Hematopoietic multipotent progenitor cell treated with erythropoietin and hydrocortisone succinate and interleukin-3 and kit ligand, for 15 days (in vitro differentiated cells): ENCODE results near the gene TXLNB.
A peak's percentile ranks its signal among the peaks of the same experiment; 100 is the strongest.
"Not testable (repeated sequence)": the region's sequence is repeated elsewhere in the genome, so short reads cannot be mapped to it uniquely, and the experiment has no call there.

Experiments used
- DNase-seq: peaks from one replicate; pipeline ENCODE4 v3.0.0-alpha.2; 2015; ENCODE audit warnings: low spot score

Gene TXLNB

DNA sequence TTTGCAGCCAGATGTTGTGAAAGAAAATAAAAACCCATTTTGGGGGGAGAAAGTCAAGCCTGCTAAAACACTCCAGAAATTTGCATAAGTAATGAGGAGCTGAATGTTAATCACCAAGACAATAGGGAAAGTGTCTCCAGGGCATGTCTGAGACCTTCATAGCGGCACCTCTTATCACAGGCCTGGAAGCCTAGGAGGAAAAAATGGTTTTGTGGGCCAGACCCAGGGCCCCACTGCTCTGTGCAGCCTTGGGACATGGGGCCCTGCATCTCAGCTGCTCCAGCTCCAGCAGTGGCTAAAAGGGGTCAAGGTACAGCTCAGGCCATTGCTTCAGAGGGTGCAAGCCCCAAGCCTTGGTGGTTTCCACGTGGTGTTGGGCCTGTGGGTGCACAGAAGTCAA, 57.6 kb downstream of the TXLNB start:
- not testable (repeated sequence) for DNase-seq

DNA sequence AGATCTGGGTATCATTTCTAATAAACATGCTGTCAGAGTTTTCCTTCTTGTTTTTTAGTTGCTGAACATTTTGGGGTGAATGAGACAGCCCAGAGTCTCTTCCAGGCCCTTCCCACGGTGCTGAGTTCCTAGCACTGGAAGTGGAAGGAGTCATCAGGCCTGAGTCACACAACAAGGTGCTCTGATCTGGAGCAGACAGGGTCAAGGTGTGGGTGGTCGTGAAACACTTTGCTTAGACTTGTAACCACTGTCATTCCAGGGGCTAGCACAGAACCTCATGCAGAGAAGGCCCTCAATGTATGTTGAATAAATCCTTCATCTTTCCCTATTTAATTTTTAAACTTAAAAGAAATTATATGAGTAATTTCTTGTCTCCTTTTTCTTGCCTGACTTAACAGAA, 60.6 kb downstream of the TXLNB start:
- DNase-seq: no peak

DNA sequence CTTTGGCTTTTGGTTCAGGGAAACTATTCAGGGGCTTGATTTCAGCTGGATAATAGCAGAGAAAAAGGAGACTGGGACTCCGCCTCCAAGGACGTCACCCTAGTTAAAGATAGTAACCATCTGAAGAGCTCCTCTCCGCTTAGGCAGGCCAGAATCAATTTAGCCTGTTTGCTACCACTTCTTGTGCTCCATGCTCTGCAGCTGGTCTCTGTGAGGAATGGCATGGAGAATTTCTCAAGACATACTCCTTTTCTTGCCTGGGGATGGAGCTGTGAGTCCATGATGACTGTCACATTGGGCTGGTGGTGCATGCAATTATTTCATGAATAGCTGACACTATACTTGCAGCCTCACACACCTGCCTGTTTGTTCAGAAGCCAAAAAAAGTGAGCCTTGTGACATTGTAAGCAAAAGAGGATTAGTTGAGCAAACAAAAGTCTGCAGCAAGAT, 61.4 kb downstream of the TXLNB start:
- DNase-seq: no peak

DNA sequence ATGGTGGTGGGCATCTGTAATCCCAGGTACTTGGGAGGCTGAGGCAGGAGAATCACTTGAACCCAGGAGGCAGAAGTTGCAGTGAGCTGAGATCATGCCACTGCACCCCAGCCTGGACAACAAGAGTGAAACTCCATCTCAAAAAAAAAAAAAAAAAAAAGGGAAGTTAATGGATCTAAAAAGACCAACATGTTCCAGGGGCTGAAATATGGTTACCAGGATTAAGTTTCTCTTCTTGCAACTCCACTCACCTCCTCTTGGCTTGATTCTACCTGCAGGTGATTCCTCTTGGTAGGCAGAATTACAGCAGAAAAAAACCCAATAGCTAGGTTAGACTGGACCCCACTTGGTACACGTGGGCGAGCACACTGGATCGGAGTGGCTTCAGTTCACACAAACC, 63.4 kb downstream of the TXLNB start:
- not testable (repeated sequence) for DNase-seq

DNA sequence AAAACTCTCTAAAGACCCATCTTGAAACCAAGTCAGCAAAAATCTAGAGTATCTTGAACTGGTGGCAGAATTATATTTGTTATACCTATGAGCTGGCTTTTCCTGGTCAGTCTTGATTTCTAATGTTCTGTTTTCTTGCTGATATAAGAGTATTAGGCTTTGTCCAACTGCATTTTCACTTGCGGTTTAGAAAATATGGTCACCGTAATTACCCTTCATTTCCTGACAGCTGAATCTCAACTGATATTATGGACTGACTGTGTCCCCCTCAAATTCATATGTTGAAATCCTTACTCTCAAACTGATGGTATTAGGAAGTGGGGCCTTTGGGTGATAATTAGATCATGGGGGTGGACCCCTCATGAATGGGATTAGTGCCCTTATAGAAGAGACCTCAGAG, 72.1 kb downstream of the TXLNB start:
- DNase-seq: no peak

DNA sequence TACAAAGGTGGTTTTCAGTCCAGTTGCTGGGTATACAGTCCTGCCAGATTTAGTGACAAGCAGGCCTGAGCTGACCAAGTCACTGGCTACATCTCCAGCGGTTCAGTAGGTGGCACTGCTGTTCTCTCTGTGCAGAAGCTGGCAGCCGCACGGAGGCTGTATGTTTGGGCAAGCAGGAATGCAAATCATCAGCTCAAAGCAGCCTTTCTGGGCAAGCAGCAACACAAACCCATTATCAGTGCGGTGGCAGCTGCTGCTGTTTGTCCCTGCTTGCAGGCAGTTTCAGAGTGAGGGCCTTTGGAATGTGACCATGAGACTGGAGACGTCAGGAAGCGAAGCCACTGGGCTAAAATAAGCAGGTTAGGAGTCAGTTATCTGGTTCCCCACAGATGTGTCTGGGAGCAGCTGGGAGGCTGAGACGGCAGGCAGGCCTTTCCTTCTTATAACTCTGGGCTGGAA, 72.5 kb downstream of the TXLNB start:
- DNase-seq: peak; percentile 20

DNA sequence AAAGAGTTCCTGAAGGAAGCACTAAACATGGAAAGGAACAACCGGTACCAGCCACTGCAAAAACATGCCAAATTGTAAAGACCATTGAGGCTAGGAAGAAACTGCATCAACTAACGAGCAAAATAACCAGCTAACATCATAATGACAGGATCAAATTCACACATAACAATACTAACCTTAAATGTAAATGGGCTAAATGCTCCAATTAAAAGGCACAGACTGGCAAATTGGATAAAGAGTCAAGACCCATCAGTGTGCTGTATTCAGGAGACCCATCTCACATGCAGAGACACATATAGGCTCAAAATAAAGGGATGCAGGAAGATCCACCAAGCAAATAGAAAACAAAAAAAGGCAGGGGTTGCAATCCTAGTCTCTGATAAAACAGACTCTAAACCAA, 79.3 kb downstream of the TXLNB start:
- DNase-seq: not testable (repeated sequence)

DNA sequence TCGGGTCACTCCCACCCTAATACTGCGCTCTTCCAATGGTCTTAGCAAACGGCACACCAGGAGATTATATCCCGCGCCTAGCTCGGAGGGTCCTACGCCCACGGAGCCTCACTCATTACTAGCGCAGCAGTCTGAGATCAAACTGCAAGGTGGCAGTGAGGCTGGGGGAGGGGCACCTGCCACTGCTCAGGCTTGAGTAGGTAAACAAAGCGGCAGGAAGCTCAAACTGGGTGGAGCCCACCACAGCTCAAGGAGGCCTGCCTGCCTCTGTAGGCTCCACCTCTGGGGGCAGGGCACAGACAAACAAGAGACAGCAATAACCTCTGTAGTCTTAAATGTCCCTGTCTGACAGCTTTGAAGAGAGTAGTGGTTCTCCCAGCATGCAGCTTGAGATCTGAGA, 81.0 kb downstream of the TXLNB start:
- DNase-seq: not testable (repeated sequence)

DNA sequence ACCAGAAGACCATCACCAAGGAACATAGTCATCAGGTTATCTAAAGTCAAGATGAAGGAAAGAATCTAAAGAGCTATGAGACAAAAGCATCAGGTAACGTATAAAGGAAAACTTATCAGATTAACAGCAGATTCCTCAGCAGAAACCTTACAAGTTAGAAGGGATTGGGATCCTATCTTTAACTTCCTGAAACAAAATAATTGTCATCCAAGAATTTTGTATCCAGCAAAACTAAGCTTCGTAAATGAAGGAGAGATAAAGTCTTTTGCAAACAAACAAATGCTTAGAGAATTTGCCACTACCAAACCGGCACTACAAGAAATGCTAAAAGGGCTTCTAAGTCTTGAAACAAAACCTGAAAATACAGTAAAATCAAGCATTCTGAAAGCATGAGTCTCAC, 86.0 kb downstream of the TXLNB start:
- DNase-seq: no peak

DNA sequence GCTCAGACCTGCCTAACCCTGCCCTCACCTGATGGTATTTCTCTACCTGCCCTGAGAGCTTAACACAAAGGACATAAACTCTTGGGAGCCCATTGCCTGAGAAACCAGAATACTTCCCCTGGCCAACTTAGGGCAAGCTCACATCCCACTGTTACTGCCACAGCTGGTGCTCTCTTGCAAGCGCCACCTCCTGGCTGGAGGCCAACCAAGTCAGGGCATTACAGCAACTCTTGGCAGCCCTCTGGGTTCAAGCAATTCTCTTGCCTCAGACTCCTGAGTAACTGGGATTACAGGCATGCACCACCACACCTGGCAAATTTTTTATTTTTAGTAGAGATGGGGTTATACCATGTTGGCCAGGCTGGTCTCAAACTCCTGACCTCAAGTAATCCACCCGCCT, 86.8 kb downstream of the TXLNB start:
- DNase-seq: no peak

DNA sequence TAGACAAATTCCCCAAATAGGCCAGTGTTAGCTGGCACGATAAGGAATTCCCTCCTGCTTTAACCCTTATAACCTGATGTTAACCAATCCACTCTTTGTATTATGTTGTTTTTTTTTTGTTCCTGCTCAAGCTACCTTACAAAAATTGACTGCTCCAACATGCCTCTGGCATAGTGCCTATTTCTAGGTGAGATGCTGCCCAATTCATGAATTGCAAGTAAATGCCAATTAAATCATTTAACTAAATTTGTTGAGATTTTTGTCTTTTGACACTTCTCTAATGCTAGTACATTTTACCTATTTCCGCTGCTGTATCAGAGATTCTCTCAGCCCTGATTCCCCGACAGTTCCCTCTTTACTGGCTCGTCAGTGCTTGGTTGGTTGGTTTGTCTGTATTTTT, 90.4 kb downstream of the TXLNB start:
- DNase-seq: no peak

DNA sequence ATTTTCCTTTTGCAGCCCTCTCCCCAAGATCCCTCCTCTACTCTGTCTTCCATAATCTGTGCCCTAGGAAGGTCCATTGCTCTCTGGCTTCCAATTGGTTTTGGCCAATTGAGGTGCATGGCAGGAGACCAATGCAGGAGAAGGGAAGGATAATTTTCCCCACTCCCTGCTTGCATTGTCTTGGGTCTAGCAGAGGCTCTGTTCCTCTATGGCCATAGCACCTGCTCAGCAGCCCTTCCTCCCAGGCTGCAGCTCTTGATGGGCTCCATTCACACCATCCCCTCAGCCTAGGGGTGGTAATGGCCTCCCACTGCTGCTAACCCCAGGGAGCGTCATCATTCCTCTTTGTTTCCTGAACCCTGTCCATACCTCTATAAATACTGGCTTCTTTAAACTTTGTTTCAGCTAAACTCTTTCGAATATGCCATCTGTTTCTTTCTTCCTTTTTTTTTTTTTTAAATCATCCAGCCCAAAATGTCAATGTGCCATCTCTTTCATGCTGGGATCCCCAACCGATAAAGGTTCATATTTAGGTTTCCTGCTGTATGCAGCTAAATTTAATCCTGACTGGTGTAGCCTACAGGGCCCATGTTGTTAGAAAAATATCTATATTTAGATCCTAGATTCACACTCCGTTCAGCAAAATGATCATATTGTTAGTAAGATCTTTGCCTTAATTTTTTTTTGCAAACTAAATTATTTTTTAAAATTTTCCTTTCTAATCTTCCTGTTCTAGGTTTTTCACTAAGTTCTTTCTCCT, 93.1 kb downstream of the TXLNB start:
- no peak for DNase-seq

DNA sequence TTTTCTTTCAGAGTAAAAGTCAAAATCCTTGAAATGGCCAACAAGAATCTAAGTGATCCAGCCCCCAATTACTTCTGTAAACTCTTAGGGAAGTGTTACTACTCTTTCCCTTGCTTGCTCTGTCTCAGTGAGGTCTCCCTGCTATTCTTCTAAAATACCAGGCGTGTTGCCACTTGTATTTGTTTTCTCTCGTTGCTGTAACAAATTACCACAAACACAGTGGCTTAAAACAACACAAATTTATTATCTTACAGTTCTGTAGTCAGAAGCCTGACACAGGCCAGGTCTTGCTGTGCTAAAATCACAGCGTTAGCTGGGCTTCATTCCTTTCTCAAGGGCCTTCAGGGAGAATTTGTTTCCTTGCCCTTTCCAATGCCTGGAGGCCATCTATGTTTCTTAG, 97.1 kb downstream of the TXLNB start:
- DNase-seq: no peak
